Activated CD4-positive, alpha-beta T cell treated with anti-CD3 and anti-CD28 coated beads, Interleukin-2, Interleukin-6, amounts not matched to agents 100 ng/mL and 50 ng/mL, durations not matched to agents 16 hours and 8 hours (primary cell): ENCODE data around the gene SRL.
"Not testable (repeated sequence)": the region's sequence is repeated elsewhere in the genome, so short reads cannot be mapped to it uniquely, and the experiment has no call there.

Experiments used
- DNase-seq: peaks from one replicate; pipeline ENCODE4 v3.0.0-alpha.2; 2020

SRL gene

GRCh38 chr16:4156503-4156902, 85.4 kb downstream of the SRL start:
- DNase-seq = not testable (repeated sequence)

DNA sequence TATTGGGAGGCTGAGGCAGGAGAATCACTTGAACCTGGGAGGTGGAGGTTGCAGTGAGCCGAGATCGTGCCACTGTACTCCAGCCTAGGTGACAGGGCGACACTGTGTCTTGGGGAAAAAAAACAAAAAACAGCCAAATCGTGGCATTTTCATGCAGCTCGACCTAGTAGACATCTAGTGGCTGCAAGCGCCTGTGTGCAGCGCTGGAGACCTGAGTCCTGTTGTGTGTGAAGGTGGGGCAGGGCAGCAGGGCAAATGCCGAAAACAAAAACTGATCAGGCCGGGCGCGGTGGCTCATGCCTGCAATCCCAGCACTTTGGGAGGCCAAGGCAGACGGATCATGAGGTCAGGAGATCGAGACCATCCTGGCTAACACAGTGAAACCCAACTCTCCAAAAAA, 88.5 kb downstream of the SRL start:
- DNase-seq = not testable (repeated sequence)

DNA sequence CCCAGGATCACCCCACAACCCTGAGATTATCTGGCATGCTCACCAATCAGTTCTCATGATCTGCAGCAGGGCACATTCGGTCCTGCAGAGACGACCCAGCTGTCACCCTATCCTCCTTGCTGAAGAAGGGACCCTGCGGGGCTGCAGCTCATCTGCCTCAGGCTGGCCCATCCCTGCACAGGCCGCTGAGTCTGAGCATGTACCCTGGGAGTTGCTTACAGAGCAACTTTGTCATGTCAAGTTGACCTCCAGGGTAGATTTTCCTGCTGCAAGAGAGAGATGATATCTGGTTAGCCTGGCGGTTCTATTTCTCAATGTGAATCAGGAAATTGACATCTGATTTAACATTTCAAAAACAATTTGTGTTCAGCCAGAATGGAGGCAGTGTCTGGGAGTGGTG, 89.6 kb downstream of the SRL start:
- no peak for DNase-seq

DNA sequence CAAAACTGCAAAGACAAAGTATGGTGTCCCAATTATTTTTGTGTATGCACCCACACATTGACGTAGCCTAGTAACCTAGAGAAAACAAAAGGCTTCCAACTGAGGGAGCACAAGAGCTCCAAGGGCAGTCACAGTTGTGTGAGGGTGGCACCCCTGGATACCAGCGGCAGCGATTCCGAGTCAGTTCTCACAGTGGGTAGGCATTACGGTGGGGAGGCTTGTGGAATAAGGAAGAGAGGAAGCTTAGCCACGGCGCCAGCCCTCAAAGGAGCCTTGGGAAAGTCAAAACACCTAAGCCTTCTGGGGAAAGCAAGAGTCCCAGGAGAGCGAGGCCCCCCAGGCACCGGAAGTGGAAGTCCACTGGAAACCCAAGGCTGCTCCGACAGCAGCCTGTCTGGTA, 94.6 kb downstream of the SRL start:
- no peak for DNase-seq

GRCh38 chr16:4142268-4142667, 99.6 kb downstream of the SRL start:
- DNase-seq = peak; percentile 11

DNA sequence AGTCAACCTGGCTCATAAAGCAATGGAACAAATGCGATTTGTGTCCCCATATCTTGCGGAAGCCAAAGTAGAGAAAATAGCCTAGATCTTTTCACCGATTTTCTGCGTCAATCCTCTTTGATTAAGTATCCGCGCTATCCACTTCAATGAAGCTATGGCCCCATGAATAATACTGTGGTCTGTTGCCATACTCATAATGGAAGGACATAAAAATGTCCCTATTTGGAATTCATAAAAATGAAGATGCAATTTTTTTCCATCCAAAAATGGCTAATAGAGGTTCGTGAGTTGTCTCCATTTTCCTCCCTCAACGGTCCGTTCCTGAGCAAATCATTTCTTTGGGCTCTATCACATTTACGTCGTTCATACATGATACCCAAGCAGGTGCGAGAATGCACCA, 100.3 kb downstream of the SRL start:
- DNase-seq = no peak

DNA sequence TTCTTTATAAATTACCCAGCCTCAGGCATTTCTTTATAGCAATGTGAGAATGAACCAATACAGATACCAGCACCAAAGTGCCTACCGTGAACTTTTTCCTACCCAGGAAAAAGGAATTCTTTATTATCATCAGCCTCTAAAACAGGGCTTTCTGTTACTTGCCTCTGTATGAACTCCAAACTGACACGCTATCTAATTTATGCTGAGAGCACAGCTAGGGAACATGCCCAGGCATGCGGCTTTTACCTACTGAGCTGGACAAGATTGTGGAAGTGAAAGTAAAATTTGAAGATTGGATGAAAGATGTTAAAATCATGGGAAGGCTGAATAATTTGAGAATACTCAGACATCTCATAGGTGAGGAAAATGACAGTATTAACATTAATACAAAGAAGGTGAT, 101.2 kb downstream of the SRL start:
- no peak for DNase-seq

- DNase-seq = no peak
Observed at GRCh38 chr16:4139968-4140367, 101.9 kb downstream of the SRL start.
